Suprapubic skin (tissue), 4 donors: ENCODE results near the gene CAMTA1. TPM values are rescaled to one million over a fixed set of nuclear protein-coding genes. Genes with fewer than 3 reads are reported as not detected.
"Not testable (repeated sequence)": the region's sequence is repeated elsewhere in the genome, so short reads cannot be mapped to it uniquely, and the experiment has no call there.

ENCODE experiments used
- DNase-seq, 2 donors: peaks; one replicate each; pipeline ENCODE4 v3.0.0-alpha.2; 2019; ENCODE audit warnings: low spot score in 2 of 2
- H3K27ac ChIP-seq: fragments of 200-600 bp; sonication (generic); one replicate; pipeline ENCODE4 v1.5.1; 2019
- H3K27me3 ChIP-seq: fragments of 200-600 bp; sonication (generic); one replicate; pipeline ENCODE4 v1.5.1; 2019
- H3K36me3 ChIP-seq: fragments of 200-600 bp; sonication (generic); one replicate; pipeline ENCODE4 v1.5.1; 2019
- H3K4me1 ChIP-seq: fragments of 200-600 bp; sonication (generic); one replicate; pipeline ENCODE4 v1.5.1; 2019
- H3K4me3 ChIP-seq: fragments of 200-600 bp; sonication (generic); one replicate; pipeline ENCODE4 v1.5.1; 2019; ENCODE audit warnings: mild to moderate bottlenecking
- H3K9me3 ChIP-seq: fragments of 200-600 bp; sonication (generic); one replicate; pipeline ENCODE4 v1.5.1; 2019
- EP300 ChIP-seq: sonication (generic); formaldehyde crosslinking; IDR thresholded peaks from one replicate; pipeline ENCODE4 v1.6.1; 2017; ENCODE audit warnings: antibody characterized with exemption
- POLR2A ChIP-seq, 2 donors: fragments of 450-650 bp; IDR thresholded peaks; one replicate each; pipeline ENCODE4 v1.6.1; 2017; ENCODE audit warnings: antibody characterized with exemption in 2 of 2, mild to moderate bottlenecking in 2 of 2, moderate library complexity in 2 of 2
- POLR2AphosphoS5 ChIP-seq, 3 donors: sonication (generic); formaldehyde crosslinking; IDR thresholded peaks; one replicate each; pipeline ENCODE4 v1.6.1; 2017; ENCODE audit warnings: antibody characterized with exemption in 3 of 3
- WGBS: methylation state at CpG from one replicate; pipeline ENCODE4 v1.1.5; 2018; 5-methylcytosine and 5-hydroxymethylcytosine counted together
- total RNA-seq, 4 donors: library from RNA; depleted of rRNA; stranded (reverse); fragments of >200 nt; gene quantifications; one replicate each; pipeline ENCODE4 v1.1.0, GENCODE V29; 2016
- TF ChIP-seq, protein P1 (sequence below), 2 donors: fragments of 200-600 bp in 1 of 2; fragments of 450-650 bp in 1 of 2; sonication (generic) in 1 of 2; IDR thresholded peaks; one replicate each; pipeline ENCODE4 v1.5.1; 2016 to 2019; ENCODE audit warnings: antibody characterized with exemption in 2 of 2, mild to moderate bottlenecking in 1 of 2, moderate library complexity in 1 of 2

Gene CAMTA1
- total RNA-seq, 4 donors from 2014 or later, result 40.4 to 54.1 (median 46.6) TPM

DNA sequence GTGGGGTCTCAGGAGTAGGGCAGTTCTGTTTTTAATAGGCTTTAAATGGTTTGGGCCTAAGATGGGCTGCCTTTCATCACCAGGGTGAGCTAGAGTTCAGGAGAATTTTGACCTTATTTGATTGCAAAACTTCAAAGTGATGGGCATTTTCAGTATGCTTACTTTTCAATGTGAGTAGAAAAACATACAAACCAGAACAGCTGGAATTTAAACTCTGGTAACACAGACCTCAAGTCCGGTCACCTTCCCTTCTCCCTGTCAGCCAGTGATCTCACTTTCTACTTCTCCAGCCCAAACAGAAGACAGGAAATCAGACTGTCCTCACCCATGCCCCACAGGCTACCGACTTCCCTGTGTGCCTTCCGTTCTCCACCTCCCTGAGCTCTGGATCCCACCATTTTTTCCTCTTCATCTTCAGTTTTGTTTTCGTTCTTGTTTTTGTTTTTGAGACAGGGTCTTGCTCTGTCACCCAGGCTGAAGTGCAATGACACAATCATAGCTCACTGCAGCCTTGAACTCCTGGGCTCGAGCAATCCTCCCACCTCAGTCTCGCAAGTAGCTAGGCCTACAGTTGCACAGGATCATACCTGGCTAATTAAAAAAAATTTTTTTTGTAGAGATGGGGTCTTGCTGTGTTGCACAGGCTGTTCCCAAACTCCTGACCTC is 374.0 kb downstream of the CAMTA1 start:
- no peak for DNase-seq
- Histone ChIP-seq H3K4me3 (no peak overlapping the region), H3K27ac (no peak overlapping the region), H3K27me3 (peaks cover 2% of the 10 kb centered on the region), H3K36me3 (no peaks in the 10 kb centered on the region), H3K4me1 (no peaks in the 10 kb centered on the region), H3K9me3 (no peaks in the 10 kb centered on the region)
- WGBS, result 78% methylated on average over 6 of the region's 6 CpGs
- TF ChIP-seq EP300 (no peak), POLR2A (IDR thresholded peaks at IDR 0.05) (no peak), POLR2AphosphoS5 (IDR thresholded peaks at IDR 0.05) (no peak)
- TF ChIP-seq, protein P1, sequence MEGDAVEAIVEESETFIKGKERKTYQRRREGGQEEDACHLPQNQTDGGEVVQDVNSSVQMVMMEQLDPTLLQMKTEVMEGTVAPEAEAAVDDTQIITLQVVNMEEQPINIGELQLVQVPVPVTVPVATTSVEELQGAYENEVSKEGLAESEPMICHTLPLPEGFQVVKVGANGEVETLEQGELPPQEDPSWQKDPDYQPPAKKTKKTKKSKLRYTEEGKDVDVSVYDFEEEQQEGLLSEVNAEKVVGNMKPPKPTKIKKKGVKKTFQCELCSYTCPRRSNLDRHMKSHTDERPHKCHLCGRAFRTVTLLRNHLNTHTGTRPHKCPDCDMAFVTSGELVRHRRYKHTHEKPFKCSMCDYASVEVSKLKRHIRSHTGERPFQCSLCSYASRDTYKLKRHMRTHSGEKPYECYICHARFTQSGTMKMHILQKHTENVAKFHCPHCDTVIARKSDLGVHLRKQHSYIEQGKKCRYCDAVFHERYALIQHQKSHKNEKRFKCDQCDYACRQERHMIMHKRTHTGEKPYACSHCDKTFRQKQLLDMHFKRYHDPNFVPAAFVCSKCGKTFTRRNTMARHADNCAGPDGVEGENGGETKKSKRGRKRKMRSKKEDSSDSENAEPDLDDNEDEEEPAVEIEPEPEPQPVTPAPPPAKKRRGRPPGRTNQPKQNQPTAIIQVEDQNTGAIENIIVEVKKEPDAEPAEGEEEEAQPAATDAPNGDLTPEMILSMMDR (IDR thresholded peaks at IDR 0.05), result no peak

DNA sequence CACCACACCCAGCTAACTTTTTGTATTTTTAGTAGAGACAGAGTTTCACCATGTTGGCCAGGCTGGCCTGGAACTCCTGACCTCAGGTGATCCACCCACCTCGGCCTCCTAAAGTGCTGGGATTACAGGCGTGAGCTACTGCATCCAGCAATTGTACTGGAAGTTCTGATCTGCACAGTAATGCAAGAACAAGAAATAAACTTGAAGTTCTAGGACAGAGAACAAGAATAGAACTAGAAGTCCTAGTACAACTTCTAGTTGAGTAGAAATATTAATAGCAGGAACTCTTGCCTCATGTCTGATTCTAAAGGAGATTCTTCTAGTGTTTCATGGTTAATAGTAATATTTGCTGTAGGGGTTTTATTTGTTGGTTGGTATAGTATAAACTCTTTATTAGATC is 383.3 kb downstream of the CAMTA1 start:
- H3K27me3 ChIP-seq, result peaks cover 15% of the 10 kb centered on the region
- not testable (repeated sequence) for H3K4me3 ChIP-seq, H3K27ac ChIP-seq, H3K9me3 ChIP-seq, H3K36me3 ChIP-seq, H3K4me1 ChIP-seq, DNase-seq
- WGBS, result 100% methylated on average over 2 of the region's 2 CpGs

DNA sequence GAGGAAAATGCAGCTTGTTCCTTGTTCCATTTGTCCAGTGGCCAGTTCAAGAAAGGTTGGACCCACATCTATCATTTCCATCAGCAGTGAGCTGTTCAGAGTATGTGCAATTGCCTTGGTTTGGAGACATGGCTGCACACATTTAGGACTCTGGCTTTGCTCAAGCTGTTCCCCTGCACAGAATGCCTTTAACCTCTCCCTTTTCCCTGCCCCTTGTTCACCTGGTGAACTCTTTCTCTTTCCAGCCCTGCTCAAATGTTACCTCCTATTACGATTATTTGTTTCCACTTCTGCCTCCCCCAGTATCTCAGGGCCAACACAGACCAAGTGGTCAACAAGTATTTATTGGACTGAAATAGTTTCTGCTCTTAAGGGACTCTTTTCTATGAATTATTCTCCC is 385.9 kb downstream of the CAMTA1 start:
- DNase-seq, result no peak
- no peaks in the 10 kb centered on the region for H3K9me3 ChIP-seq
- H3K4me3 ChIP-seq, result no peak overlapping the region
- WGBS, result 62% methylated on average over 1 of the region's 1 CpG
- no peak overlapping the region for H3K27ac ChIP-seq
- H3K4me1 ChIP-seq, result no peaks in the 10 kb centered on the region
- peaks cover 22% of the 10 kb centered on the region for H3K27me3 ChIP-seq
- TF ChIP-seq EP300, result no peak
- no peak for TF ChIP-seq POLR2A (IDR thresholded peaks at IDR 0.05)
- no peak for TF ChIP-seq POLR2AphosphoS5 (IDR thresholded peaks at IDR 0.05)
- TF ChIP-seq, protein P1 (IDR thresholded peaks at IDR 0.05), result no peak
- H3K36me3 ChIP-seq, result no peaks in the 10 kb centered on the region

DNA sequence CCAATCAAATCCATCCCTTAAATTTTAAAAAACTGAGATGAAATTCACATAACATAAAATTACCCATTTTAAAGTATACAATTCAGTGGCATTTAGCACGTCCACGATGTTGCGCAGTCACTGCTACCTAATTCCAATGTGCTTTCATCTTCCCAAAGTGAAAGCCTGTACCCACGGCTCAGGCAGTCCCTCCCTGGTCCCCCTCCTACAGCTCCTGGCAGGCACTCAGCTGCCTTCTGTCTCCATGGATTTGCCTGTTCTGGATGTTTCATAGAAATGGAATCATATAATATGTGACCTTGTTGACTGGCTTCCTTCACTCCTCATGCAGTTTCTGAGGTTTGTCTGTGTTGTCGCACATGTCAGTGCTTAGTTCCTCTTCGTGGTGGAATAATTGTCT is 386.3 kb downstream of the CAMTA1 start:
- 66% methylated on average over 6 of the region's 6 CpGs for WGBS
- no peak overlapping the region for H3K4me3 ChIP-seq
- no peaks in the 10 kb centered on the region for H3K9me3 ChIP-seq
- H3K36me3 ChIP-seq, result no peaks in the 10 kb centered on the region
- TF ChIP-seq POLR2A (IDR thresholded peaks at IDR 0.05), result no peak
- TF ChIP-seq, protein P1 (IDR thresholded peaks at IDR 0.05), result no peak
- TF ChIP-seq EP300, result no peak
- no peak for TF ChIP-seq POLR2AphosphoS5 (IDR thresholded peaks at IDR 0.05)
- no peak overlapping the region for H3K27ac ChIP-seq
- no peaks in the 10 kb centered on the region for H3K4me1 ChIP-seq
- peaks cover 22% of the 10 kb centered on the region for H3K27me3 ChIP-seq
- DNase-seq, result no peak

DNA sequence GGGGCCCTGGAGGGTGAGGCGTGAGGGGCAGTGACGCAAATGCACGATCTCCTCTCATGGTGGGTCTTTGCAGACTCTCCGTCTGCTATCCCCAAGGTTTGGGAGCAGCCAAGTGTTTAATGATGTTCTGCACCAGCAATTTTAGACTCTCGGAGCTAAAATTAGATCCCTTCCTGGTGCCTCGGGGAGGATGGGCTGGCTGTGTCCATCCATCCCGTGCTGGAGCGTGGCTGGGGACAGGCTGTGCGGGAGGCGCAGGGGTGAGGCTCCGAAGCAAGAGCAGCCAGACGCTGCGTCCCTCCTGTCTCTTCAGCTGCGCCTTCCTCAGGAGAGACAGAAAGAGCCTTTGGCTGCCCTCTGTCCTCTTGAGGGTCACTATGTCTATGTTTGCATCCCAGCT is 387.6 kb downstream of the CAMTA1 start:
- no peak for TF ChIP-seq POLR2A (IDR thresholded peaks at IDR 0.05)
- TF ChIP-seq, protein P1 (IDR thresholded peaks at IDR 0.05), result no peak
- no peak overlapping the region for H3K4me3 ChIP-seq
- no peaks in the 10 kb centered on the region for H3K4me1 ChIP-seq
- H3K27ac ChIP-seq, result no peak overlapping the region
- H3K36me3 ChIP-seq, result no peaks in the 10 kb centered on the region
- no peaks in the 10 kb centered on the region for H3K9me3 ChIP-seq
- H3K27me3 ChIP-seq, result peaks cover 22% of the 10 kb centered on the region
- DNase-seq, result no peak
- 58% methylated on average over 8 of the region's 14 CpGs for WGBS

DNA sequence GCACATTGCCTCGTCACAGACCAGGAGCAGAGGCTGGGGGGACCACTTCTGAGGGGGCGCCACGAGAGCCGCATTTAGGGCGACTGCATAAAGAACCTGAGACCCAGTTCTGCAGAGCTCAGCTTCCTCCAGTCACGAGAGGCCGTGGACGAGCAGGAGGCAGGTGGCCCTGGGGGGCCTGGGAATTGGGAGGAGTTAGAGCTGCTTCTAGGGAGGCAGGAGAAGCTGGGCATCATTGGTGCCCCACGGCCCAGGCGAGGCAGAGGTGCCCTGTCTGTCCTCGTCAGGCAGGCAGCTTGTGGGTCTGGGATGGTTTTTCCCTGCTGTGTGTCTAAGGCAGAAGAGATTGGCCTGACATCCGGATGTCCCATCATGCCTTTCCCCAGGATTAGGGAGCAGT is 389.3 kb downstream of the CAMTA1 start:
- Histone ChIP-seq H3K36me3 (no peaks in the 10 kb centered on the region), H3K9me3 (no peaks in the 10 kb centered on the region), H3K4me3 (no peak overlapping the region), H3K27ac (no peak overlapping the region), H3K4me1 (no peaks in the 10 kb centered on the region), H3K27me3 (peaks cover 22% of the 10 kb centered on the region)
- DNase-seq, result no peak
- no peak for TF ChIP-seq EP300
- TF ChIP-seq, protein P1 (IDR thresholded peaks at IDR 0.05), result no peak
- no peak for TF ChIP-seq POLR2A (IDR thresholded peaks at IDR 0.05)
- TF ChIP-seq POLR2AphosphoS5 (IDR thresholded peaks at IDR 0.05), result no peak
- WGBS, result 85% methylated on average over 12 of the region's 12 CpGs
